NCI-H2107 (cell line): ENCODE results near the gene PRMT7.

Source experiments
- DNase-seq: peaks from one replicate; lab custom pipeline; 2025; lab: John Stamatoyannopoulos, UW

The PRMT7 gene

GRCh38 chr16:68396481-68396880 lies 85.7 kb downstream of the PRMT7 start:
- DNase-seq, result no peak

GRCh38 chr16:68397710-68398201 lies 86.9 kb downstream of the PRMT7 start:
- DNase-seq, result no peak

GRCh38 chr16:68399456-68399855 lies 88.6 kb downstream of the PRMT7 start:
- DNase-seq, result no peak

GRCh38 chr16:68400083-68400923 lies 89.5 kb downstream of the PRMT7 start:
- no peak for DNase-seq

GRCh38 chr16:68400924-68401460 lies 90.2 kb downstream of the PRMT7 start:
- DNase-seq, result no peak

- DNase-seq, result no peak
Measured at GRCh38 chr16:68401871-68402747, 91.3 kb downstream of the PRMT7 start.

GRCh38 chr16:68402748-68403040 lies 91.9 kb downstream of the PRMT7 start:
- no peak for DNase-seq

GRCh38 chr16:68403177-68403576 lies 92.4 kb downstream of the PRMT7 start:
- DNase-seq, result no peak

GRCh38 chr16:68403704-68404103 lies 92.9 kb downstream of the PRMT7 start:
- DNase-seq, result no peak

GRCh38 chr16:68404736-68405345 lies 94.0 kb downstream of the PRMT7 start:
- no peak for DNase-seq

- DNase-seq, result no peak
Measured at GRCh38 chr16:68406458-68407152, 95.8 kb downstream of the PRMT7 start.
